ENCODE data around the gene HRH2.

HRH2 gene

GRCh38 chr5:175686396-175686795 lies 28.5 kb downstream of the HRH2 start:
- DNase-seq (ENCODE audit: low spot score in 2 of 2) (no peak), ATAC-seq (ENCODE audit: low read depth) (no peak)
- Mint-ChIP-seq H3K27ac (no peak overlapping the region), H3K27me3 (peaks cover 19% of the 10 kb centered on the region), H3K4me1 (no peaks in the 10 kb centered on the region), H3K36me3 (no peaks in the 10 kb centered on the region), H3K9me3 (no peaks in the 10 kb centered on the region), H3K4me3 (no peak overlapping the region)

DNA sequence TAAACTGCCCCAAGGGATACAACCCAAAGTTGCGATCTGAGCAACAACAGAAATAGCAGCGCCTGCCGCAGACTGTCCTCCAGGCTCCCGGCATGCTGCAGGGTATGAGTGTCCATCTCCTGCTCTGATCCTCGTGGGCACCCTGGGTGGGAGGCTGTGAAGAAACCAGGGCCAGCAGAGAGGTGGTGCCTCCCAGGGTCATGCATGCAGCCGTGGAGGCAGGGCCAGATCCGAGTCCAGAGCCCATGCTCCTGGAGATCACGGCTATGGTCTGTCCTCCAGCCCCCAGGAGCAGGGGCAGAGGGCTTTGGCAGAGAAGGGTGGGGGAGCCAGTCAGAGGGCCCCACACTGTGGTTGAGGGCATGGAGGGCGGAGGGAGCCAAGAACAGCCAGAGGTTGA lies 29.0 kb downstream of the HRH2 start:
- peaks cover 17% of the 10 kb centered on the region for H3K27me3 Mint-ChIP-seq
- no peak for DNase-seq (ENCODE audit: low spot score in 2 of 2)
- no peak overlapping the region for H3K4me3 Mint-ChIP-seq
- no peak overlapping the region for H3K27ac Mint-ChIP-seq
- H3K4me1 Mint-ChIP-seq: no peaks in the 10 kb centered on the region
- no peaks in the 10 kb centered on the region for H3K36me3 Mint-ChIP-seq
- no peaks in the 10 kb centered on the region for H3K9me3 Mint-ChIP-seq
- no peak for ATAC-seq (ENCODE audit: low read depth)

DNA sequence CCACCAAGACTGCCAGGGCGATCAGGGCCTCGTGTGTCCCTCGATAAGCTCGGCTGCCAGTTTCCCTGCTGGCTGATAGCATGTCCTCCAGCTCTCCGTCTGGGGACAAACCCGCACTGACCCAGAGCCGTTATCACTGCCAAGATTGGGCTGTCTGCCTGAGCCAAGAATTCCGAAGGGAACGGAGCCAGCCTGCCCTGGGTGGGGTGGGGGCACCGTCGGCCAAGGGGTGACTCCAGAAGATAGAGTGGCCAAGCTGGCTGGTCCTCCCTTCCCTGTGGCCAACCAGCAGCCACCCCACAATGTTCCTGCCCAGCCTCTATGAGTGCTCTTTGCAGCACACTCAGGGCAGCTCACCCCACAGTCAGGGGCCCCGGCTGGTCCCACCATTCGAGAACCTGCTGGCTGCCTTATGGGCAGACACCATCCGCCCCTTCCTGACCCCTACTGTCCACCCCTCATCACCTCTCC lies 29.4 kb downstream of the HRH2 start:
- Mint-ChIP-seq H3K27ac (no peak overlapping the region), H3K9me3 (no peaks in the 10 kb centered on the region), H3K36me3 (no peaks in the 10 kb centered on the region), H3K4me3 (no peak overlapping the region), H3K4me1 (no peaks in the 10 kb centered on the region), H3K27me3 (peaks cover 17% of the 10 kb centered on the region)
- no peak for DNase-seq (ENCODE audit: low spot score in 2 of 2)
- no peak for ATAC-seq (ENCODE audit: low read depth)

- no peaks in the 10 kb centered on the region for H3K36me3 Mint-ChIP-seq
- H3K4me1 Mint-ChIP-seq: no peaks in the 10 kb centered on the region
- DNase-seq (ENCODE audit: low spot score in 2 of 2) (no peak), ATAC-seq (ENCODE audit: low read depth) (no peak)
- H3K27ac Mint-ChIP-seq: no peak overlapping the region
- H3K27me3 Mint-ChIP-seq: peaks cover 18% of the 10 kb centered on the region
- H3K4me3 Mint-ChIP-seq: no peak overlapping the region
- H3K9me3 Mint-ChIP-seq: no peaks in the 10 kb centered on the region
Measured at GRCh38 chr5:175688352-175689146, 30.7 kb downstream of the HRH2 start.

DNA sequence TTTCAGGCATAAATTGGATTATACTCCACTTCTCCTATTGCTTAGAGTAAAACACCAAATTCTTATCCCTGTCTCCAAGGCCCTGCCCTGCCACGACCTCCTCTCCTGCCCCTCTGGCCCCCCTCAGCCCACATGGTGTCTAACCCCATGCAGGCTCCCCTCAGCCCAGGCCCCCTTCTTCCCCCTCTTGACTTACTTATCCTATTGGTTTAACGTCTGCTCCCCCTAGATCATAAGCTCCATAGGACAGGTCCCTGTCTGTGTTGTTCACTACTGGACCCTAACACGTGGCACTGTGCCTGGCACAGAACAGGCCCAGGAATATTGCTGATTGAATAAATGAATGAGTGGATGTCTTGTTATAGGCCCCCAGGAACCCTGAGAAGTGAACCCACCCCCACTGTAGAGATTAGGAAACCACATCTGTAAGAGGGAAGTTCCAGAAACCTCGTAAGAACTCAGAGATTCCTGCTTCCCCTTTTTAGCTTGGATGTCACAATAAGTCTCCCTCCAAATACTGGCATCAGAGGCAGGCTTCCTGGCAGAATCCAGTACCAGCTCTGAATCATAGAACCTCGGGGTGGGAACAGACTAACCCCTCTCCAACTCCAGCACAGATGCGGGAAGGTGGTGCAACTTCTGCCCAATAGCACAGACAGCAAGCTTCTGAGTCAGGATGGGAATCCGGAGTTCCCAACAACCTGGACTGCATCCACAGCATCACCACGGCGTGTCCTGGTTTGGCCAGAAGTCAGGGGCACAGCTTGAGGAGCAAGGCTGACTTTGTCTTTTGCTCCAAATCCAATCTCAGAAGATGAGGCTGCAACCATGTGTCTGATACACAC lies 31.5 kb downstream of the HRH2 start:
- DNase-seq (ENCODE audit: low spot score in 2 of 2): no peak
- no peak for ATAC-seq (ENCODE audit: low read depth)
- no peak overlapping the region for H3K4me3 Mint-ChIP-seq
- H3K36me3 Mint-ChIP-seq: no peaks in the 10 kb centered on the region
- H3K9me3 Mint-ChIP-seq: no peaks in the 10 kb centered on the region
- H3K4me1 Mint-ChIP-seq: no peaks in the 10 kb centered on the region
- H3K27ac Mint-ChIP-seq: no peak overlapping the region
- peaks cover 18% of the 10 kb centered on the region for H3K27me3 Mint-ChIP-seq

DNA sequence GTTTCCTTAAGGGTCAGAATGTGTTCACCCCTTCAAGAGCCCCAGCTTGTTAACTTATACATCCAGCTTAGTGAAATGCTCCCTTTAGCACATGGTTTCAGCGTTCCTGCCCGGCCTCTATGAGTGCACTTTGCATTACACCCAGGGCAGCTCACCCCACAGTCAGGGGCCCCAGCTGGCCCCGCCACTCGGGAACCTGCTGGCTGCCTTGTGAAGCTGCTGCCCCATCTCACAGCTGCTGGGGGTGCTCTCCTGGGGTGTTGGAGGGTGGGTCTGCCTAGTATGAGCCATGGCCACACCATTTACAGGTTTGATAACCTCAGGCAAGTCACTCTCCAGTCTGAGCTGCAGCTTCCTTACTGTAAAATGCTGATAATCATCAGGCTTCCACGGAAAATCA lies 32.2 kb downstream of the HRH2 start:
- no peak for ATAC-seq (ENCODE audit: low read depth)
- H3K27ac Mint-ChIP-seq: no peak overlapping the region
- H3K9me3 Mint-ChIP-seq: no peaks in the 10 kb centered on the region
- H3K4me3 Mint-ChIP-seq: no peak overlapping the region
- no peak for DNase-seq (ENCODE audit: low spot score in 2 of 2)
- peaks cover 20% of the 10 kb centered on the region for H3K27me3 Mint-ChIP-seq
- no peaks in the 10 kb centered on the region for H3K4me1 Mint-ChIP-seq
- no peaks in the 10 kb centered on the region for H3K36me3 Mint-ChIP-seq

GRCh38 chr5:175690586-175690985 lies 32.7 kb downstream of the HRH2 start:
- Mint-ChIP-seq H3K36me3 (no peaks in the 10 kb centered on the region), H3K27ac (no peak overlapping the region), H3K9me3 (no peaks in the 10 kb centered on the region), H3K27me3 (peaks cover 20% of the 10 kb centered on the region), H3K4me1 (no peaks in the 10 kb centered on the region), H3K4me3 (no peak overlapping the region)
- ATAC-seq (ENCODE audit: low read depth) (no peak), DNase-seq (ENCODE audit: low spot score in 2 of 2) (no peak)

GRCh38 chr5:175691761-175692160 lies 33.9 kb downstream of the HRH2 start:
- no peaks in the 10 kb centered on the region for H3K4me1 Mint-ChIP-seq
- H3K27ac Mint-ChIP-seq: no peak overlapping the region
- DNase-seq (ENCODE audit: low spot score in 2 of 2) (no peak), ATAC-seq (ENCODE audit: low read depth) (no peak)
- no peaks in the 10 kb centered on the region for H3K36me3 Mint-ChIP-seq
- no peak overlapping the region for H3K4me3 Mint-ChIP-seq
- H3K27me3 Mint-ChIP-seq: peaks cover 20% of the 10 kb centered on the region
- no peaks in the 10 kb centered on the region for H3K9me3 Mint-ChIP-seq

GRCh38 chr5:175692235-175692995 lies 34.5 kb downstream of the HRH2 start:
- Mint-ChIP-seq H3K4me3 (no peak overlapping the region), H3K27me3 (peaks cover 21% of the 10 kb centered on the region), H3K27ac (no peak overlapping the region), H3K36me3 (no peaks in the 10 kb centered on the region), H3K9me3 (no peaks in the 10 kb centered on the region), H3K4me1 (no peaks in the 10 kb centered on the region)
- no peak for DNase-seq (ENCODE audit: low spot score in 2 of 2)
- ATAC-seq (ENCODE audit: low read depth): no peak

- Mint-ChIP-seq H3K27me3 (peaks cover 22% of the 10 kb centered on the region), H3K4me1 (no peaks in the 10 kb centered on the region), H3K4me3 (no peak overlapping the region), H3K27ac (no peak overlapping the region), H3K36me3 (no peaks in the 10 kb centered on the region), H3K9me3 (no peaks in the 10 kb centered on the region)
- DNase-seq (ENCODE audit: low spot score in 2 of 2) (no peak), ATAC-seq (ENCODE audit: low read depth) (no peak)
Measured at GRCh38 chr5:175692996-175693710, 35.3 kb downstream of the HRH2 start.

DNA sequence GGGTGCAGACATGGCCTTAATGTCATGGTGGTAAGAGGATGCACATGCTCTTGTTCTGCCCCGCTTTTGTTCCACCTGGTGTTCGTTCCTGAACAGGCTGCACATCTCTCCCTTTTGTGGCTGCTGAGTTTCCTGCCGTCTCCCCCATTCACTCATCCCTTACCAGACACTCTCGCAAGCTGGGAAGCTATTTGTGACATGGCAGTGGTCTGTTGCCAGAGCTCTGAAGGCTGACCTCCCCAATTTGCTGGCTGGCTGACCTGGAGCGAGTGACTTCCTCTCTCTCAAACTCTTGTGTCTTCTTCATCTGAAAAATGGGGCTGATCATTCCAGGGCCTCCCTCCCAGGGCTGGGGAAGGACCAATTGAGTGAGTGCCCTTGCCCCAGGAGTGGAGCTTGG lies 35.9 kb downstream of the HRH2 start:
- H3K4me1 Mint-ChIP-seq: no peaks in the 10 kb centered on the region
- H3K27ac Mint-ChIP-seq: no peak overlapping the region

GRCh38 chr5:175694371-175695160 lies 36.7 kb downstream of the HRH2 start:
- H3K4me3 Mint-ChIP-seq: no peak overlapping the region
- peaks cover 20% of the 10 kb centered on the region for H3K27me3 Mint-ChIP-seq
- ATAC-seq (ENCODE audit: low read depth) (no peak), DNase-seq (ENCODE audit: low spot score in 2 of 2) (no peak)
- H3K27ac Mint-ChIP-seq: no peak overlapping the region
- H3K4me1 Mint-ChIP-seq: no peaks in the 10 kb centered on the region
- H3K9me3 Mint-ChIP-seq: no peaks in the 10 kb centered on the region
- no peaks in the 10 kb centered on the region for H3K36me3 Mint-ChIP-seq

More for the DNA sequence above, 35.9 kb downstream of the HRH2 start:
- DNase-seq (ENCODE audit: low spot score in 2 of 2) (no peak), ATAC-seq (ENCODE audit: low read depth) (no peak)
- H3K36me3 Mint-ChIP-seq: no peaks in the 10 kb centered on the region
- H3K27me3 Mint-ChIP-seq: peaks cover 24% of the 10 kb centered on the region
- H3K9me3 Mint-ChIP-seq: no peaks in the 10 kb centered on the region
- H3K4me3 Mint-ChIP-seq: no peak overlapping the region

Measured in memory B cell (primary cell).